HG03457 (cell line): Measurements from ENCODE around the gene MLLT3.
"Not testable (repeated sequence)": the region's sequence is repeated elsewhere in the genome, so short reads cannot be mapped to it uniquely, and the experiment has no call there.

Experiments used
- ATAC-seq: cut with Tn5 transposase; IDR thresholded peaks from one replicate; pipeline ENCODE4 v1.9.1; 2021; ENCODE audit warnings: moderate number of reproducible peaks; ENCODE audit not compliant: unreplicated experiment

MLLT3 gene

GRCh38 chr9:20622330-20623020, at the start of gene MLLT3:
TSS of gene MLLT3 (minus strand) at chr9:20622499.
- peak; percentile 56 for ATAC-seq

GRCh38 chr9:20671635-20672034, 49.3 kb upstream of the MLLT3 start:
- ATAC-seq = no peak

- no peak for ATAC-seq
Measured at GRCh38 chr9:20670395-20670794, 48.1 kb upstream of the MLLT3 start.

- no peak for ATAC-seq
Measured at GRCh38 chr9:20664501-20664900, 42.2 kb upstream of the MLLT3 start.

- no peak for ATAC-seq
Measured at GRCh38 chr9:20663133-20663532, 40.8 kb upstream of the MLLT3 start.

GRCh38 chr9:20662156-20662555, 39.9 kb upstream of the MLLT3 start:
- ATAC-seq = no peak

- no peak for ATAC-seq
Measured at GRCh38 chr9:20659474-20659967, 37.2 kb upstream of the MLLT3 start.

- ATAC-seq = no peak
Measured at GRCh38 chr9:20658677-20659473, 36.6 kb upstream of the MLLT3 start.

GRCh38 chr9:20658246-20658667, 36.0 kb upstream of the MLLT3 start:
- ATAC-seq = not testable (repeated sequence)

- ATAC-seq = no peak
Measured at GRCh38 chr9:20651939-20652338, 29.6 kb upstream of the MLLT3 start.

- no peak for ATAC-seq
Measured at GRCh38 chr9:20650750-20651299, 28.5 kb upstream of the MLLT3 start.

GRCh38 chr9:20650313-20650712, 28.0 kb upstream of the MLLT3 start:
- no peak for ATAC-seq

GRCh38 chr9:20649381-20649780, 27.1 kb upstream of the MLLT3 start:
- no peak for ATAC-seq

- no peak for ATAC-seq
Measured at GRCh38 chr9:20646656-20647055, 24.4 kb upstream of the MLLT3 start.

- no peak for ATAC-seq
Measured at GRCh38 chr9:20643660-20644059, 21.4 kb upstream of the MLLT3 start.

GRCh38 chr9:20642045-20642444, 19.7 kb upstream of the MLLT3 start:
- ATAC-seq = no peak

- ATAC-seq = peak; percentile 86
Measured at GRCh38 chr9:20640331-20641187, 18.3 kb upstream of the MLLT3 start.

GRCh38 chr9:20636888-20637440, 14.7 kb upstream of the MLLT3 start:
- ATAC-seq = no peak

GRCh38 chr9:20634895-20635294, 12.6 kb upstream of the MLLT3 start:
- no peak for ATAC-seq

GRCh38 chr9:20632705-20633104, 10.4 kb upstream of the MLLT3 start:
- ATAC-seq = no peak
